Raji (cell line): ENCODE results near the gene SST.

Source experiments
- POLR2A ChIP-seq: IDR thresholded peaks from 2 replicates; pipeline ENCODE4 v1.6.1; 2011; ENCODE audit warnings: low read depth, low read length, control low read depth; ENCODE audit not compliant: insufficient read depth

Gene SST

DNA sequence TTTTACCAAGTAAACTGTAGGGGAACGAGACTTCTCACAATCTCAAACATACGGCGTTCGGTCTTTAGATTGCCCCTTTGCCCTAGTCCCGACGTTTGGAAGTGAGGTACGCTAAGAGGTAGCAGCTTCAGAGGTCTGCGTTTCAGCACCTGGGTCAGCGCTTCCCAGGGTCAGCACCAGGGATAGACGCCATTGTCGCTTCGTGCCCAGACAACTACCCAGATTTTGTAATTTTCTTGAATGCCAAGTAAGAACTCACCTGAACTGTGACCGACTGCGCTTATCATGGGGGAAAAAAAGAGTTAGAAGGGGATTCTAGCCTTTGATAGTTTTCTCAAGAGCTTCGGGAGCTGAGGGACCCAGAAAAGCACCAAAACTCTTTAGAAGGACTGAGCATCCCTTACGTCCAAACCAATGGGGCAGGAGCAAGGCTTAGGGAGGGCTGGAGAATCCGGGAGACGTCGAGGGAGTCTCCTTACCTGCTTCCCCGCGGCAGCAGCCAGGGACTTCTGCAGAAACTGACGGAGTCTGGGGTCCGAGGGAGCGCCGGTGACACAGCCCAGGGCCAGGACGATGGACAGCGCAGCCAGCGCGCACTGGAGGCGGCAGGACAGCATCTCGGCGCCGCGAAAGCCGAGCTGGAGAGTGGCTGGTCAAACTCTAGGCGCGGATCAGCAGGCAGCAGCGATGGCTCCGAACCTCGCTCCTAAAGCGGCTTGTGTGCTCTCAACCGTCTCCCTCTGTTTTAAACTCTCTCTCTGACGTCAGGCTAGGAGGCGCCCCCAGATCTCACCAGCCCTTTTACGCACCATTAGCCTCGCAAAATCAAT lies at the start of gene SST:
Gene SST, minus strand, starts transcription at position 720 of the 830 bp plus-strand sequence. Its CDS starts 103 bp downstream, at position 617.
- no peak for TF ChIP-seq POLR2A

GRCh38 chr3:187719628-187720336 lies 49.6 kb upstream of the SST start:
- no peak for TF ChIP-seq POLR2A

GRCh38 chr3:187718802-187719201 lies 48.6 kb upstream of the SST start:
- no peak for TF ChIP-seq POLR2A

DNA sequence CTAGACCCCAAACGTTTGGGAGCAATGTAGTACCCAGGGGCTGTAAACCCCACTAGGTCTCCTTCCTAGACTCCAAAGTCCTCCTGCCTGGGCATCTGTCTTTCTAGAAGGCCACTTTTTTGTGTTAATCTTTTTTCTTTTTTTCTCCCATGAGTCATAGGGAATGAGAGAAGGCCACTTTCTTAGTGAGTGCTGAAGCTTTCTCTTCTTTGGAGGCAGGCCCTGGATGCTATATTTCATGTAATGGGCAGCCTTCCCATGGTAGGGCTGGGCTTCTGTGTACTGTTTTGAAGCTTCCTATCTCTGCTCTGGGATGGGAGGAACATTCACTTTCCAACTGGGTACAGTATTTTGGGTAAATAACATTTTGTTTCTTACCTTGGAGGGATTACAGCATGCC lies 47.4 kb upstream of the SST start:
- TF ChIP-seq POLR2A = no peak

GRCh38 chr3:187714404-187714979 lies 44.3 kb upstream of the SST start:
- TF ChIP-seq POLR2A = no peak

DNA sequence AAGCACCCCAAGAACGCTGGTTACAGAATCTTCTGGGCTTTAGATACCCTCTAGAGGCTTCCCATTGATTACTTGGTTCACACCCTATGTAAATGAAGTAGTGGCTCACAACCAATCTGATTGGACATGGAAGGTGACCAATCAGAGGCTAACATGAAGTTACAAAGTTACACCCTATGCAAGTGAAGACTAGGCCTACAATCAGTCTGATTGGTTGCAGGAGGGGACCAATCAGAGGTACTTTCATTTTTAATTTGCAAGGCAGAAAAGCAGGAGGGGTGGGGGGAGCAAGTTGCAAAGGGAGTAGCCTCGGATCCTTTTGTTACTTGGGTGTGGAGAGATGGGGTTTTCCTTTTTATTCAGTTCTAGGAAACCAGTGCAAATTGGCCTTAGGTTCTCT lies 43.3 kb upstream of the SST start:
- no peak for TF ChIP-seq POLR2A

- TF ChIP-seq POLR2A = no peak
Measured at GRCh38 chr3:187709155-187709554, 39.0 kb upstream of the SST start.

DNA sequence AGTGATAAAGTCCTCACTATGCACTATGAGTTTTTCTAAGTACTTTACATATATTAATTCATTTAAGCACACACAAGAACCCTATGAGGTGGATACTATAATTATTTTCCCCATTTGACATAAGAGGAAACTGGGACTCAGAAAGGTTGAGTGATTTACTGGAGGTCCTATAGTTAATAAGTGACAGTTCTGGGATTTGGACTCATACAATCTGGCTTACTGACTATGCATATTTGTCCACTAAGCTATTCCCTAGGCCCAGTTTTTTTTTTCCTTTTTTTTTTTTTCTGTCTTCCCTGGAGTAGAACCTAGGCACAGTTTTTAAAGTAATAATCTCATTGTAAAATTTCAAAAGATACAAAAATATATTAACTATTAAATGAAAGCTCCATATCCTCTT lies 38.5 kb upstream of the SST start:
- TF ChIP-seq POLR2A = no peak

DNA sequence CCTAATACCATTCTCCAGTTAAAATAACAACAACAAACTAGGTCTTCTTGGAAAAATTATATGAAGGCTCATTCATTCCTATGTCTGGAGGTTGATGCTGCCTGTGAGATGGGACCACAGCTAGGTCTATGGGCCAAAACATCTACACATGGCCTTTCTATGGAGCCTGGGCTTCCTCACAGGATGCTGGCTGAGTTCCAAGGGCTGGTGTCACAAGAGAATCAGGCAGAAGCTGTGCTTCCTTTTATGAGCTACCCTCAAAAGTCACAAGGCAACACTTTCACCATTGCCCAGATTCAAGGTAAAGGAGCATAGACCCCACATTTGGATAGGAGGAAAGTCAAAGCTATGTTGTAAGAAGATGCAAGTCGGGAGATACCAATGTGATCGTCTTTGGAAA lies 36.8 kb upstream of the SST start:
- no peak for TF ChIP-seq POLR2A

DNA sequence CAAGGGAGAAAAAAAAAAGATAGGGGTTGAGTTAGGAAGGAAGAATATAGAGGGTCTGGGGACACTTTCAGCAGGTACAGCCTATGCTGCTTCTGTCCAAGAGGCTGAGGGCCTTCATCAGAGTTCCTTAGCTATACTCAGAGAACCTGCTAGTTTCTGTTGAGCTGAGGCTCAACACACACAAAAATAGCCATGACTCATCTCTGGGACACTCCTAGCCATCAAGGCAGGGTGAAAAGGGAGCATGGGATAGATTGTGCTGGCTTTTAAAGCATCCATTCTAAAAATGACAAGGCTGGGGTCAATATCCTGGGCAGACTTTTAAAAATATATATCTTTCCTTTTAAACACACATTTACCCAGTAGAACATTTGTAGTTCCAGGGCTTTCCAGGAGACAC lies 35.0 kb upstream of the SST start:
- no peak for TF ChIP-seq POLR2A

GRCh38 chr3:187702507-187703033 lies 32.4 kb upstream of the SST start, which contains the start of gene RTP2:
Gene RTP2 (minus strand): TSS chr3:187702557. CDS start chr3:187702128, 429 bp downstream.
- no peak for TF ChIP-seq POLR2A

DNA sequence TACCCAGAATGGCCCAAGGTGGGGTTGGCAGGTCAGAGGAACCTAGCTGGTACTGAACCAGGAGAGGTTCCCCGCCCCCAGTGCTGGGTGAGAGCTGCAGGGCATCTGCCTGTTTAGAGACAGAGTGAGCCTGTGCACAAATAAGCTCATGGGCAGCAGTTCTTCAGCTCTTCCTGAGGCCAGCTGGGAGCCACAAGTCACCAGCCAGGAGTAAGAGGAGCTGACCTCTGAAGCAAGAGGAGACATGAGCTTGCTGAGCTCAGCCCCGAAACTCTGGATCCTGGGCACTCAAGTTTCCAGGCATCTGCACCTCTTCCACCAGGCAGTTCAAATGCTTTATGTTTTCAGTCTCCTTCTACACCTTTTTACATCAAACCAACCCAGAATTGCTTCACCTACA lies 30.1 kb upstream of the SST start:
- TF ChIP-seq POLR2A = no peak

- no peak for TF ChIP-seq POLR2A
Measured at GRCh38 chr3:187698499-187699399, 28.6 kb upstream of the SST start.

- TF ChIP-seq POLR2A = no peak
Measured at GRCh38 chr3:187696021-187696420, 25.8 kb upstream of the SST start.

DNA sequence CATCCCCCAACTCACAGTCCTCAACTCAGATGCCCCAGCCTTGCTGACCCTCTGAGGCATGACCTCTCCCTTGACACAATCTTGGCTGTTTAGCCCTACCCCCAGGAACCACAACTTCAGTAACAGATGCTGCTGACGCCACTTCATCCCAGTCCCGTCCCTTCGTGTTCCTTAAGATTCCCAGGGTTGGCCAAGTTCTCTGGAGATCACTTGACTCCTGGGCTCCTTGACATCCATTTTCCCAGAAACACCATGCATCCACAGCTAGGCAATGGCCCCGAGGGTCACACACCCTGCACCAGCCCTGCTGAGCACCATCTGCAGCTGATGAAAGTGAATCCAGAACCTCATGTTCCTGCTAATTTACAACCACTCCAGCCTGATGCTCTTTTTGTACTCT lies 25.3 kb upstream of the SST start:
- TF ChIP-seq POLR2A = no peak

DNA sequence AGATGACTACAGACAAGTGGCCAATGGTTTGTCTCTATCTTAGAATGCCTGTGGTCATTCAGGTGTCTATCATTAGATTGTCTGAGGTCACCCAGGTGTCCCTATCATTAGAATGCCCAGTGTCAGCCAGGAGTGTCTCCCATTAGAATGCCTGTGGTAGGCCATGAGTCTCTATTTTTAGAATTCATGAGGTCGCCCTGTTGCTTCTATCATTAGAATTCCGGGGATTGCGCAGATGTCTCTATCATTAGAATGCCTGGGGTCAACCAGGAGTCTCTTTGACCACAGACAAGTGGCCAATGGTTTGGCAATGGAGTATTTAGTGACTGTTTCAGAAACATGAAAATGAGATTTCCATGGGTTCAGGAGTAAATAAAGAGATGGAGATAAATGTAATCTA lies 24.6 kb upstream of the SST start:
- TF ChIP-seq POLR2A = no peak
